ENCODE measurements around the gene ZNF878.

- TF ChIP-seq EP300 (IDR thresholded peaks at IDR 0.05; ENCODE audit: low read depth) (no peak), POLR2A (IDR thresholded peaks at IDR 0.05) (no peak), POLR2AphosphoS5 (IDR thresholded peaks at IDR 0.05) (no peak)
Observed at GRCh38 chr19:12047868-12048267, 4.9 kb downstream of the ZNF878 start.
